CD4-positive, alpha-beta T cell treated with Interleukin-1 beta for 1 hour (primary cell): ENCODE data around the gene XYLT1.

Experiments
- DNase-seq, 2 donors: peaks; one replicate each; pipeline ENCODE4 v3.0.0-alpha.2; 2020 to 2022

XYLT1 gene

GRCh38 chr16:17130733-17131132, 340.0 kb downstream of the XYLT1 start:
- DNase-seq = no peak

DNA sequence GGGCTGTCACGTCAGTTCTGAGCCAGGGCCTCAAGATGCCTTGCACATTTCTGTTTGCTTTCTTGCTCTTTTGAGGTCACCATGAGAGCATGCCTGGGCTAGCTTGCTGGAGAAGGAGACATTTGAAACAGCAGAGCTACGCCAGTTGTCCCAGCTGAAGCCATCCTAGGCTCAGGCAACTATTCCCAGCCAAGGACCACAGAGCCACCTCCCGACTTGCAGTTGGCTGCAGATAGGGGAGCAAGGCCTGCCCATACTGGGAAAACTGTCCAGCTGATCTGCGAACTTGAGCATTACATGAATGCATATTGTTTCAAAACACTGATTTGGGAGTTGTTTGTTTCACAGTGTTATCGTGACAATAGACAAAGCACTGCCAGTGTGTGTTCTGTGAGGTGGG, 340.8 kb downstream of the XYLT1 start:
- no peak for DNase-seq

DNA sequence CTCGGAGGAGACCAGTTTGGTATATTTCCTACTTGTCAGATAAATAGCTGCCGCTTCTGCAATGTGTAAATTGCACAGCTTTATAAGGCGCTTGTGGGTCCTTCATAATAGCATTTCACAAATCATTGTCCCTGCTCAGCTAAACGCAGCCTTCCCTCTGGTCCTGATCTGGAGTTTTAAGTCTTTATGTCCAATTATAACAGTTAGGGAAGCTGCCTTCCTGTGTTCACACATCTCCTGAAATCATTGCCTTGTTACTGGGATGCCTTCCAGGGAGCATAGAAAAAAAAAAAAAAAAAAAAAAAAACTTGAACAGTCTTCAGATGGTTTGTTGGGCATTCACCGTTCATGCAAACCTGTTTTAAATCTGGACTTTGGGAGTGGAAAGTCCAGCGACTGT, 342.0 kb downstream of the XYLT1 start:
- DNase-seq = no peak

- DNase-seq = no peak
Observed at GRCh38 chr16:17126156-17126555, 344.6 kb downstream of the XYLT1 start.

- DNase-seq = no peak
Observed at GRCh38 chr16:17125671-17126070, 345.1 kb downstream of the XYLT1 start.

- no peak for DNase-seq
Observed at GRCh38 chr16:17117906-17118577, 352.7 kb downstream of the XYLT1 start.

DNA sequence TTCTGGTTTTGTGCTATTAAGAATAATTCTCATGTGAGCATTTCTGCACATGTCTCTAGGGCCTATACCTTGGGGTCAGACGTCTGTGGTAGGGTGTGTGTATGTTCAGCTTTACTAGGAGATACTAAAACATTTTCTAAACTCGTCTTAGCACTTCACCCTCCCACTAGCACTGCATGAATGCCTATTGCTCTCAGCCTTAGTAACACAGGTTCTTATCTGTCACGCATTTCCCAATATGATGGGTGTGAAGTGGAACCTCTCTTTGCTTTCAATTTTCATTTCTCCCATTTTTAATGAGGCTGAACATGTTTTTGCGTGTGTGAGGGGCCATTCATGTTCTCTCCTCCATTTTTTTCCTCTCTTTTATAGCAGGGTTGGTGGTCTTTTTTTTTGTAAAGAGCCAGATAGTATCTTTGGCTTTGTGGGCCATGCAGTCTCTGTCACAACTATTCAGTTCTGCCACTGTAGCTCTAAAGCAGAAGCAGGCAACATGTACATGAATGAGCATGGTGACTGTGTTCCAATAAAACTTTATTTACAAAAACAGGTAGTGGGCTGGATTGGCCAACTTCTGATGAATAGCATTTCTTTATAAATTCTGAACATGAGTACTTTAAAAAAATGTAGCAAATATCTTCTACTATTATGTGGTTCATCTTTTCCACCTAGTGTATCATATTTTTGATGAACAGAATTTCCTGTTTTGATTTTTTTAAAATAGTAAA, 354.0 kb downstream of the XYLT1 start:
- DNase-seq = no peak

- no peak for DNase-seq
Observed at GRCh38 chr16:17109413-17109812, 361.3 kb downstream of the XYLT1 start.

DNA sequence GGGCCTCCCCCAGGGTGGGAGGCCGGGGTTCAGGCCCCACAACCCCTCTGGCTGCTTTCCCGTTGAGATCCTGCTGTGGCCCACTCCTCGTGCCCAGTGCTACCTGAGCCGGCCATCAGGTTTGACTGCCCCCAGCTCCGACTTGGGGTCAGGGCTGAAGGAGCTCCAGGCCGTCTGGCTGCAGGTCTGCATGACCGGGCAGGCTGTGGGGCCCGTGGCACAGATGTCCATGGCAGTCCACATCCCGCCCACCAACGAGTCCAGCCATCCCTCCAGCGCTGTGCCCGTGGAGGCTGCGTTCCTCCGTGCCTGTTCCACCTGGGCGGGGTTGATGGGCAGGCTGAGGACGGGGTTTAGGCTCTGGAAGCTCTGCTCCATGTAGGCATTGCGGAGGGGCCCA, 362.2 kb downstream of the XYLT1 start:
- DNase-seq = no peak

DNA sequence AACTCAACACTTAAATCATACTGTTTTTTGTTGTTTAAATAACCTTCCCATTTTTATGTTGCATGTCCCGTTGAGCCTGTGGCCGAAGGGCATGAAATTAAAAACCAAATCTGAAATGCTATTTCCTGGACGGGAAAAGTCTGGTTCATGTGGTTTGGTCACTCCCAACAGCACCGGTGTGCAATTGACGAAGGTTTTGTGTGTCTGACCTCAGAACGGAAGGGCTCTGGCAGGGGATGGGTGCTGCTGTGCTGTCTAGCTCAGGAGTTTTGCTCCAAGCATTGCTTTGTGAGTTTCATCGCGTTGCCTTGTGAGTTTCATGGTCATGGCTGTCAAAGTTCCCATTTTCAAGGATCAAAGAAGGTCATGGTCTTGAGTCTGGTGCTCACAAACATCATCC, 363.3 kb downstream of the XYLT1 start:
- no peak for DNase-seq

DNA sequence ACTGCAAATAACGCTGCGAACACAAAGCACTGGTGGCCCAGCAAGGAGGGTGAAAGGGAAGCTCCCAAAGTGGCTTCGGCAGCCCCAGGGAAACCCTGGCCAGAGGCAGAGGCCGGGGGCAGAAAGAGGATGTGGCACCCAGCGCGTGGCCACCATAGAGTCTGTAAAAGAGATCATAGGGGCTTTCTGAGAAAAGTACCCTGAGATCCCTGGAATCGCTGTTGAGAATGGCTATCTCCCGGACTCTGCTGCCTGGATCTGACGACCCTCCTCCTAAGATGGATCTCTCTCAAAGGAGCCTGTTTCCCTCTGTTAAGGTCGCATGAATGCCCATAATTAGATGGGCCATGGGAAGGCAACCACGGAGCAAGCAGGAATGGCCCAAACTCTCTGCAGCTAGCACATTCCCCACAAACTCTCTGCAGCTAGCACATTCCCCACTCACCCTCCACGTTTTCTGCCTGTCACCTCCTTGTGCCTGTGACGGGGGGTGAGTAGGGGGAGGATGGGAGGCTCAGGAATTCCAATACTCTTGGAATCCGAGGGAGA, 364.4 kb downstream of the XYLT1 start:
- DNase-seq = no peak

DNA sequence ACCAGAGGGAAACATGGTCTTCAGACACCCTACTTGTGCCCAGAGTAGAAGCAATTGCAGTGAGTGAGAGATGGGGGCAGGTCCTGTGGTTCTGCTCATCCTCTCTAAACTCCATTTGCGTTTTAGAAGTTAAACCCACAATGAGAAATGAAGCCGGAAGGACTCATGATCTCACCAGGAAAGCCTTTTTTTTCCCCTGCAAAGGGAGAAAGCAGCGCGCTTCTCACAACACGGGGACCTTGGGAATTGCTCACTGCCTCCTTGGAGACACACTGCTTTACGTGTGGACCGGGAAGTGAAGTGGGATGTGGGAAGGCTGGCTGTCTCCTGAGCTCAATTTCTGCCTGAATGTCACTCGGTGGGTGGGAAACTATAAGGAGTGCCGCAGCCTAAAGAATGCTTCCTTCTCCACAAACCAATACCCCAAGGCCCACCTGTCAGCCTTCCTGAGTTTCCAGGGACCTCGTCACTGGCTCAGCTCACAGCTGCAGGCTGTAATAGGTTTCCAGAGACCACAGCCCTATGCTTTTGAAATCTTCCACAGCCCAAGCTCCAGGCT, 365.4 kb downstream of the XYLT1 start:
- no peak for DNase-seq

DNA sequence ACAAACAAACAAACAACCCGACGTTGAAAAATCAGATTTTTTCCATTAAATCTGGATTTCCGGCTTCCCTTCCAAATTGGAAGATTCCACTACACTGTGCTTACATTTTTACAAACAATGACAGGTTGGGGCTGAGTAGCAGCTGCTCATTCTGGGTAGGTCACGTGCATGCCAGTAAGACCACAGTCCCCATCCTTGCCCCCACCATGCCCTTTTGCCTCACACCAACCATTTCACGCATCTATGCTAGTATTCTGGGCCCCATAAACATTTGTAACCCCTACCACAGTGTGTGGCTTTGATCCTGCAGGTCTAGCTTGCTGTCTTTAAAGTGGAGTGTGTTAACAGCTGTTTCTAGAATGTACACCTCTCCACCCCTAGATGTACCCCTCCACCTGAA, 366.1 kb downstream of the XYLT1 start:
- DNase-seq = no peak

DNA sequence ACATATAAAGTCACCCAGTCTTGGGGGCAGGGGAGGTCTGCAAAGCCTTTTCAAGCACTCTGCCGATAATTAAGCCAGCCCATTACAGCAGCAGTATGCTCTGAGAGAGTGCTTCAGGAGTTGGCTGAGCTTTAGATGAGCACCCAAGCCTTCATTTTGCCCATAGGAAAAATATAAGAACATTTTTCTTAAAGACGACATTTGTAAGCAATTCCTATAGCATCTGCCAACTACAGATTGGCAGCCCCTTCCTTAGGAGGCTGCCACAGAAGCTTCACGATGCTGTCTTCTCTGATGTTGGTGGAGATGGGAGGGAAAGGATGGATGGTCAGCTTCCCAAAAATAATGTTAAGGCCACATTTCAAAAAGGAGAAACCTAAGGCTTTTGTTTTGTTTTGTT, 367.5 kb downstream of the XYLT1 start:
- no peak for DNase-seq

DNA sequence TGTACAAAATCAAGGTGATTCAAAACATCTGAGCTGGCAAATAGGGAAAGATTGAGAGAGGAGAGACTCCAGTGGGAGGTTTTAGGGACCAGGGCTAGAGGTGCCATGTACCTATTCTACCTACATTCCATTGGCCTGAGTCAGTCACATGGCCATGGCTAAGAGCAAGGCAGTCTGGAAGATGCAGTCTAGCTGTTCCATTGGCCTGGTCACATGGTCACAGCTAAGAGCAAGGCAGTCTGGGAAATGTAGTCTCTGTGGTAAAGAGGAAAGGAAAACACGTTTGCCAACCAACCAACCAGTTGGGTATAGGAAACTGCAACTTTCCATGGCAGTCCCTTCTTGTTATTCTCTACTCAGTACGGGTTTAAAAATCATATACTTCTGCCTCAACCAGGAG, 369.1 kb downstream of the XYLT1 start:
- DNase-seq = no peak

- DNase-seq = no peak
Observed at GRCh38 chr16:17098685-17099084, 372.1 kb downstream of the XYLT1 start.

DNA sequence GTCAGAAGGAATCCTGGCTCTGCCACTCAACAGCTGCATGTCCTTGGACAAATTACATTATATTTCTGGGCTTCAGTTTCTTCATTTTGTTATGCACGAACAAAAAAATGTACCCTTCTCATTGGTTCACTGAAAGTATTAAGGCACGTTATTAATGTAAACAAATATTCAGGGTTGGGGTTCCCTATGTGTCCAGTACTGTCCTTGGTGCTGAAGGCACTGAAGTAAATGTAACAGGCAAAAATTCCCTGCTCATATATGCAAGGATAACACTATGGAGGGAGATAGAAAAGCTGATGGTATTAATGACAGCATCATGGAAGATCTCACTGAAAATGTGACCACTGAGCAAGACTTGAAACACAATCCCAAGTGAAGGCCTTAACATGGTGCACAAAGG, 386.6 kb downstream of the XYLT1 start:
- DNase-seq = no peak

- DNase-seq = no peak
Observed at GRCh38 chr16:17083628-17084027, 387.1 kb downstream of the XYLT1 start.

DNA sequence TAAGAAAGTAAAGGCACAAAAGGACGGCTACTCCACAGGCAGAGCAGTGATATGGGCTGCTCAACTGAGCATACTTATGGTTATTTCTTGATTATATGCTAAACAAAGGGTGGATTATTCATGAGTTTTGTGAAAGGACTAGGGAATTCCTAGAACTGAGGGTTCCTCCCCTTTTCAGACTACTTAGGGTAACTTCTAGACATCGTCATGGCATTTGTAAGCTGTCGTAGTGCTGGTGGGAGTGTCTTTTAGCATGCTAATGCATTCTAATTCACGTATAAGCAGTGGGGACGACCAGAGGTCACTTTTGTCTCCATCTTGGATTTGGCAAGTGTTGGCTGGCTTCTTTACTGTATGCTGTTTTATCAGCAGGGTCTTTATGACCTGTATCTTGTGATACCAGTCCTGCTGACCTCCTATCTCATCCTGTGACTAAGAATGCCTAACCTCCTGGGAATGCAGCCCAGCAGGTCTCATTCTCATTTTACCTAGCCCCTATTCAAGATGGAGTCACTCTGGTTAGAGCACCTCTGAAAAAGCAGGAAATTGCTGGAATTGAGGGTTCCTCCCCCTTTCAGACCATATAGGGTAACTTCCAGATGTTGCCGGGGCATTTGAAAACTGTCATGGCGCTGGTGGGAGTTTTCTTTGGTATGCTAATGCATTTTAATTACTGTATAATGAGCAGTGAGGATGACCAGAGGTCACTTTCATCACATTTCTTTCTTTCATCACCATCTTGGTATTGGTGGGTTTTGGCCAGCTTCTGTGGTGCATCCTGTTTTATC, 388.5 kb downstream of the XYLT1 start:
- DNase-seq = no peak

- no peak for DNase-seq
Observed at GRCh38 chr16:17080105-17080504, 390.7 kb downstream of the XYLT1 start.

DNA sequence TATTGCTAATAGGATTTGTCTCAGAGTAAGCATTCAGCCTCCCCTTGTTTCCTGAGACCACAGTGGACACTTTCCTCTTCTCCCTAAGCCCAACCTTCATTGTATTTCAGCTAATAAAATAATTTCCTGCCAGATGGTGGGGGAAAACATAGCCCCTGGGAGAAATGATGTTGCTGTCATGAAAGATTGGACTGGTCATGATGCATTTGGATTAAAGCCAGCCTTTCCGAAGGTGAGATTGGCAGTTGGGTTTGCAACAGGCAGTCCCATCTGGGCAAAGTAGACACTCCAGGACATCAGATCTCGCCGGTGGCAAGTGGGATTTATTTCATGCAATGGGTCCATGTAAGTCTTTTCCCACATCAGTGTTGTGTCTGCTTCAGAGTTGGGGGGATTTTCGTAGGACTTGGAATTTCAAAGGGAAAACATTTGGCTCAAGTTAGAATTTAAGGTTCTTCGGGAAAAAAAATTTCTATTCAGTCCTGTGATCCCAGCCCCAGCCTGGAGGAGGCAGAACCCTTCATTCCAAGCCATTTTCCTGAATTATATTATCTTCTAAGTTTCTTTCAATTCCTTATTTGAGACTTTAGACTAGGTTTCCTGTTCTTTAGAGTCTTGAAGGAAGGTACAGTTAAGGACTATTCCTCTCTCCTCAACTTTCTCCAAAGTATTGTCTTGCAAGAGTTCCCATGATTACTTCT, 391.7 kb downstream of the XYLT1 start:
- no peak for DNase-seq

DNA sequence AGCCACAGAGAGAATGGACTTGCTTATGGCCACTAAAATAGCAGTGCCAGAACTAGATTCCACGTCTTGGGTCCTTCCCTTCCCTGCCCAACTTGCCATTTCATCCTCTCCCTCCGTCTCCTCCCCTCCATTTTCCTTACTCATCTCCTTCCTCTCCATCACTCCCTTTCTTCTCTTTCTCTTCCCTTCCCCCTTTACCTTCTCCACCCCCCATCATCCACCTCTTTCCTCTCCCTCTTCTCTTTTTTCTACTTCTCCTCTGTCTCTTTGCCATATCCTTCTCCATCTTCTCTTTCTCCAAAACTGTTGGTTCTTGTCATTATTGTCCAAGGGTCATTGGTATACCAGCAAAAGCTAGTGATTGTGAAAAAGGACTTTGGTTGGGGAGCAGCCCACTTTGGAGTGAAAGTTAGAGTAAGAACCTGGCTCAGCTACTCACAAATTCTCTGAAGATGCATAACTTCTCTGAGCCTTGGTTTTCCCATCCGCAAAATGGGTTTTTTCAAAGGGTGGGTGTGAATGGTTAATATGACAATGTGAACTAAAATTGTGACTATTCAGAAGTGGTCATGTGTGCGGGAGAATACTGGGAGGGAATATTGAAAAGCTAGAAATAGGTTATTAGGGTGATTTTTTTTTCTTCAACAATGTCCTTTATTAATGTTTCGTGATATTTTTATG, 393.8 kb downstream of the XYLT1 start:
- DNase-seq = no peak
